Trophoblast cell (in vitro differentiated cells and primary cell): Measurements from ENCODE around the gene PDE4C.

Experiments
- DNase-seq, 2 donors: peaks; one replicate each; pipeline ENCODE4 v3.0.0-alpha.2; 2016
- H2AFZ ChIP-seq: 2 replicates; pipeline ENCODE4 v1.6.1; 2013; ENCODE audit warnings: low read length, moderate library complexity, mild to moderate bottlenecking; ENCODE audit not compliant: insufficient read depth, poor library complexity
- H2AK5ac ChIP-seq: 2 replicates; pipeline ENCODE4 v1.6.1; 2013; ENCODE audit warnings: mild to moderate bottlenecking, low read length
- H2BK120ac ChIP-seq: 2 replicates; pipeline ENCODE4 v1.6.1; 2013; ENCODE audit warnings: low read length, mild to moderate bottlenecking, moderate library complexity; ENCODE audit not compliant: insufficient read depth, poor library complexity
- H2BK12ac ChIP-seq: 2 replicates; pipeline ENCODE4 v1.6.1; 2013; ENCODE audit warnings: mild to moderate bottlenecking, low read length, moderate library complexity
- H2BK5ac ChIP-seq: 2 replicates; pipeline ENCODE4 v1.6.1; 2013; ENCODE audit warnings: low read length, low read depth, moderate library complexity, mild to moderate bottlenecking; ENCODE audit not compliant: poor library complexity
- H3K14ac ChIP-seq: 2 replicates; pipeline ENCODE4 v1.6.1; 2013; ENCODE audit warnings: mild to moderate bottlenecking, low read length
- H3K18ac ChIP-seq: 2 replicates; pipeline ENCODE4 v1.6.1; 2013; ENCODE audit warnings: mild to moderate bottlenecking, low read length
- H3K23ac ChIP-seq: 2 replicates; pipeline ENCODE4 v1.6.1; 2013; ENCODE audit warnings: low read length
- H3K27ac ChIP-seq: 2 replicates; pipeline ENCODE4 v1.5.1; 2013; ENCODE audit warnings: low read depth, mild to moderate bottlenecking, inconsistent platforms, low read length, moderate library complexity
- H3K27me3 ChIP-seq: 2 replicates; pipeline ENCODE4 v1.6.1; 2013; ENCODE audit warnings: inconsistent platforms, mild to moderate bottlenecking, low read length, moderate library complexity; ENCODE audit not compliant: insufficient read depth
- H3K36me3 ChIP-seq, 2 experiments: 1 replicate in 1 of 2; 2 replicates in 1 of 2; pipeline ENCODE4 v1.6.1; 2013; ENCODE audit warnings: low read length in 2 of 2, mild to moderate bottlenecking in 2 of 2, moderate library complexity in 1 of 2; ENCODE audit not compliant: insufficient read depth in 2 of 2, control insufficient read depth in 1 of 2
- H3K4ac ChIP-seq: 2 replicates; pipeline ENCODE4 v1.6.1; 2013; ENCODE audit warnings: low read depth, mild to moderate bottlenecking, low read length, moderate library complexity
- H3K4me1 ChIP-seq, 2 experiments: 1 replicate in 1 of 2; 2 replicates in 1 of 2; pipeline ENCODE4 v1.6.1; 2013; ENCODE audit warnings: low read length in 2 of 2, mild to moderate bottlenecking in 2 of 2, moderate library complexity in 1 of 2; ENCODE audit not compliant: insufficient read depth in 2 of 2, control insufficient read depth in 1 of 2
- H3K4me2 ChIP-seq: 2 replicates; pipeline ENCODE4 v1.6.1; 2013; ENCODE audit warnings: inconsistent platforms, mild to moderate bottlenecking, low read length, moderate library complexity
- H3K4me3 ChIP-seq: 2 replicates; pipeline ENCODE4 v1.5.1; 2013; ENCODE audit warnings: mild to moderate bottlenecking, low read depth, low read length, inconsistent platforms
- H3K79me1 ChIP-seq: one replicate; pipeline ENCODE4 v1.6.1; 2013; ENCODE audit warnings: low read length
- H3K79me2 ChIP-seq: 2 replicates; pipeline ENCODE4 v1.6.1; 2013; ENCODE audit warnings: low read length, mild to moderate bottlenecking; ENCODE audit not compliant: control insufficient read depth, insufficient read depth, poor library complexity
- H3K9ac ChIP-seq: 2 replicates; pipeline ENCODE4 v1.6.1; 2013; ENCODE audit warnings: mild to moderate bottlenecking, low read length
- H3K9me3 ChIP-seq: 2 replicates; pipeline ENCODE4 v1.6.1; 2013; ENCODE audit warnings: low read depth, mild to moderate bottlenecking, control low read depth, inconsistent platforms, low read length; ENCODE audit not compliant: insufficient read depth
- H4K12ac ChIP-seq: 2 replicates; pipeline ENCODE4 v1.6.1; 2013; ENCODE audit warnings: low read depth, mild to moderate bottlenecking, low read length, moderate library complexity
- H4K8ac ChIP-seq: 2 replicates; pipeline ENCODE4 v1.6.1; 2013; ENCODE audit warnings: low read depth, mild to moderate bottlenecking, low read length, moderate library complexity
- H4K91ac ChIP-seq: one replicate; pipeline ENCODE4 v1.6.1; 2013; ENCODE audit warnings: low read depth, mild to moderate bottlenecking, low read length, moderate library complexity
- WGBS: extraction: QIAGEN DNeasy Blood & Tissue Kit; methylation state at CpG from one replicate; pipeline ENCODE4 v1.1.7; 2013; ENCODE audit warnings: missing lambda C conversion rate; ENCODE audit not compliant: insufficient read length, insufficient coverage; ENCODE audit errors: extremely low coverage; 5-methylcytosine and 5-hydroxymethylcytosine counted together

PDE4C gene

GRCh38 chr19:18205200-18205892 lies 20.9 kb downstream of the PDE4C start:
- H2AFZ ChIP-seq = peak overlapping the region; percentile 78
- H4K91ac ChIP-seq = peak overlapping the region; percentile 75
- H3K9me3 ChIP-seq = peaks cover 7% of the 10 kb centered on the region
- WGBS = no CpG with 5 or more reads among the region's 36 CpGs
- H2BK12ac ChIP-seq = no peak overlapping the region
- H3K27me3 ChIP-seq = no peaks in the 10 kb centered on the region
- H3K27ac ChIP-seq = peak overlapping the region; percentile 89
- peak; percentile 37 to 65 for DNase-seq
- peaks cover 9 to 12% of the 10 kb centered on the region in 2 experiments for H3K4me1 ChIP-seq
- H3K4me2 ChIP-seq = peak overlapping the region; percentile 97
- peak overlapping the region; percentile 70 for H3K4me3 ChIP-seq
- H4K12ac ChIP-seq = peak overlapping the region; percentile 92
- peaks cover 8% of the 10 kb centered on the region for H3K79me1 ChIP-seq
- H3K18ac ChIP-seq = peak overlapping the region; percentile 95
- peak overlapping the region; percentile 81 for H2BK120ac ChIP-seq
- no peak overlapping the region for H2AK5ac ChIP-seq
- H3K9ac ChIP-seq = peak overlapping the region; percentile 84
- no peaks in the 10 kb centered on the region for H3K36me3 ChIP-seq
- peak overlapping the region; percentile 73 for H3K4ac ChIP-seq
- peaks cover 3% of the 10 kb centered on the region for H3K79me2 ChIP-seq
- H4K8ac ChIP-seq = peak overlapping the region; percentile 91
- peak overlapping the region; percentile 82 for H3K14ac ChIP-seq
- peak overlapping the region; percentile 91 for H2BK5ac ChIP-seq
- H3K23ac ChIP-seq = no peak overlapping the region

- Histone ChIP-seq H3K23ac (no peak overlapping the region), H3K4me2 (peak overlapping the region; percentile 97), H3K4me3 (peak overlapping the region; percentile 70), H3K27me3 (no peaks in the 10 kb centered on the region), H4K8ac (peak overlapping the region; percentile 70), H2BK5ac (peak overlapping the region; percentile 87), H3K14ac (peak overlapping the region; percentile 55), H2AK5ac (peak overlapping the region; percentile 4), H2AFZ (peak overlapping the region; percentile 77), H3K4me1 (peaks cover 9 to 12% of the 10 kb centered on the region in 2 experiments), H3K4ac (peak overlapping the region; percentile 65), H3K18ac (peak overlapping the region; percentile 81), H3K27ac (peak overlapping the region; percentile 89), H2BK120ac (peak overlapping the region; percentile 80), H3K79me2 (peaks cover 3% of the 10 kb centered on the region), H3K9ac (peak overlapping the region; percentile 84), H2BK12ac (no peak overlapping the region), H4K91ac (peak overlapping the region; percentile 75), H3K36me3 (no peaks in the 10 kb centered on the region), H3K9me3 (peaks cover 7% of the 10 kb centered on the region), H4K12ac (peak overlapping the region; percentile 92), H3K79me1 (peaks cover 8% of the 10 kb centered on the region)
- WGBS = no CpG with 5 or more reads among the region's 22 CpGs
- DNase-seq = peak; percentile 25 to 81
These were observed 21.6 kb downstream of the PDE4C start for GRCh38 chr19:18204394-18205199.

DNA sequence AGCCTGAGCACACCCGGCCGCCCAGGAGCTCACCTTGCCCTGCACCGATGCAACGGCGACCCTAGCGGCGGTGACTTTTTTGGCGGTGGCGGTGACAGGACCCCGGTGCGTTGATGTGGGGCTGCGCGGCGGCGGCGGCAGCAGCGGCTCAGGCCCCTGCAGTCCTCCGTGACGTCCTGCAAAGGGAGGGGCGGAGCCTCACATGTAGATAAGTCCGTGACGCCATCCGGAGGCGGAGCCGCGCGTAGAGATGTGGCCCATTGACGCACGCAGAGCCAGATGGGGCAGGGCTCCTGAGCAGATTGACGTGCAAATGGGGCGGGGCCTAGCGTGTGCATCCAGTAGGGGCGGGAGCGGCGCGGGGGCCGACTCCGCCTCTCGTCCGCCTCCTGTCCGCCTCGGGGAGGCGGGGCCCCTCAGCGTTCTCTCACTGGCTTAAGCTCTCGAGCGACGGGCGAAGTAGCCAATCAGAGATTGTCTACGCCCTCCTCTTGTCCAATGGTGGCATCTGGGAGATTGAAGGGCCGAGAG lies 22.3 kb downstream of the PDE4C start, which contains the start of gene RAB3A:
RAB3A (minus strand) TSS at position 180 of the 531 bp plus-strand sequence. CDS start 1,302 bp downstream, outside the sequence.
- H4K91ac ChIP-seq = peak within 1 kb of the TSS; percentile 75
- H3K36me3 ChIP-seq = no peaks in the 10 kb centered on the region
- peak; percentile 100 for DNase-seq

DNA sequence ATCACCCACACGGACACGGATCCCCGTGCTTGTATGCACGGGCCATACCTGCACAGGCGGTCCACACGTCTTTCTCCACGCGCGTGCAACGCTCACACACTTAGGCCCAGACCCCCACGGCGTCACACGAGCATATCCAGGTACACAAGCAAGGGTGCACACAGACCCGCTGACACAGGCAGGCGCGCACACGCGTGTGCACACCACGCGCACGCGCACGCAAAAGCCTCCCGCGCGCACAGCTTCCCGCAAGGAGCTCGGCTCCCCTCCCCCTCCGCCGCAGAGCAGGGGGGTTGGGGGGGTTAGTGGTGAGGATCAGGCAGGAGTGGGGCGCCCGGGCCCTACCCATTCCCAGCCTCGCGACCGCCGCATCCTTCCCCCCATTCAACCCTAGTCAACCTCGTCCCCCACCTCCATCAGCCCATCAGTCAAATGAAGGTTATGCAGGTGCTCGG lies 22.8 kb downstream of the PDE4C start:
- no peak overlapping the region for H3K23ac ChIP-seq
- H2BK12ac ChIP-seq = no peak overlapping the region
- no peak overlapping the region for H4K8ac ChIP-seq
- no peak overlapping the region for H3K27ac ChIP-seq
- H2AK5ac ChIP-seq = no peak overlapping the region
- no peak overlapping the region for H2BK5ac ChIP-seq
- H4K91ac ChIP-seq = no peak overlapping the region
- DNase-seq = no peak
- H3K27me3 ChIP-seq = no peaks in the 10 kb centered on the region
- H3K4me3 ChIP-seq = peak overlapping the region; percentile 77
- H3K14ac ChIP-seq = no peak overlapping the region
- no peak overlapping the region for H4K12ac ChIP-seq
- peaks cover 8% of the 10 kb centered on the region for H3K79me1 ChIP-seq
- H3K9me3 ChIP-seq = peaks cover 7% of the 10 kb centered on the region
- no CpG with 5 or more reads among the region's 38 CpGs for WGBS
- H2AFZ ChIP-seq = peak overlapping the region; percentile 6
- peaks cover 3% of the 10 kb centered on the region for H3K79me2 ChIP-seq
- peak overlapping the region; percentile 93 for H3K4me2 ChIP-seq
- H3K4me1 ChIP-seq = peaks cover 9 to 12% of the 10 kb centered on the region in 2 experiments
- no peaks in the 10 kb centered on the region for H3K36me3 ChIP-seq
- H3K18ac ChIP-seq = no peak overlapping the region
- no peak overlapping the region for H3K9ac ChIP-seq
- H3K4ac ChIP-seq = no peak overlapping the region
- no peak overlapping the region for H2BK120ac ChIP-seq

More for the DNA sequence above, 22.3 kb downstream of the PDE4C start, which contains the start of gene RAB3A:
- WGBS = no CpG with 5 or more reads among the region's 50 CpGs
- H2BK5ac ChIP-seq = peak within 1 kb of the TSS; percentile 87
- H3K14ac ChIP-seq = peak within 1 kb of the TSS; percentile 55
- peak within 1 kb of the TSS; percentile 77 for H3K4me3 ChIP-seq
- H3K79me1 ChIP-seq = peaks cover 8% of the 10 kb centered on the region
- peak within 1 kb of the TSS; percentile 84 for H3K9ac ChIP-seq
- peak within 1 kb of the TSS; percentile 80 for H2BK120ac ChIP-seq
- peak within 1 kb of the TSS; percentile 89 for H3K27ac ChIP-seq
- H4K12ac ChIP-seq = peak within 1 kb of the TSS; percentile 92
- H3K79me2 ChIP-seq = peaks cover 3% of the 10 kb centered on the region
- H3K23ac ChIP-seq = no peak within 1 kb of the TSS
- peak within 1 kb of the TSS; percentile 65 for H3K4ac ChIP-seq
- H2AFZ ChIP-seq = peak within 1 kb of the TSS; percentile 77
- H3K4me1 ChIP-seq = peaks cover 9 to 12% of the 10 kb centered on the region in 2 experiments
- peak within 1 kb of the TSS; percentile 70 for H4K8ac ChIP-seq
- H3K9me3 ChIP-seq = peaks cover 7% of the 10 kb centered on the region
- H3K27me3 ChIP-seq = no peaks in the 10 kb centered on the region
- H3K4me2 ChIP-seq = peak within 1 kb of the TSS; percentile 97
- peak within 1 kb of the TSS; percentile 4 for H2AK5ac ChIP-seq
- H3K18ac ChIP-seq = peak within 1 kb of the TSS; percentile 81
- H2BK12ac ChIP-seq = no peak within 1 kb of the TSS
